A549 (cell line): ENCODE results near the gene MAGI2. TPM values are rescaled to one million over a fixed set of nuclear protein-coding genes. Genes with fewer than 3 reads are reported as not detected.
"Not testable (repeated sequence)": the region's sequence is repeated elsewhere in the genome, so short reads cannot be mapped to it uniquely, and the experiment has no call there.

Experiments
- ATAC-seq, 2 experiments: fragments of 200-7000 bp in 1 of 2; fragments of >200 bp in 1 of 2; cut with Nextera tagmentation in 1 of 2; cut with Tn5 transposase in 1 of 2; 3 replicates each; pipeline versions ENCODE4 v1.8.0 to v1.9.1; 2018 to 2020; ENCODE audit warnings: mild to moderate bottlenecking in 1 of 2, moderate library complexity in 1 of 2
- CTCF ChIA-PET: fragments of 300-600 bp; sonication (Branson Sonifier 250); formaldehyde crosslinking; extraction: SDS; loops from one replicate; lab custom pipeline; 2021; ENCODE audit warnings: antibody characterized with exemption, inconsistent platforms; lab: Yijun Ruan, JAX
- POLR2A ChIA-PET: fragments of 350-600 bp; formaldehyde crosslinking; extraction: SDS; loops from one replicate; lab custom pipeline; 2021; ENCODE audit warnings: antibody characterized with exemption, inconsistent platforms; lab: Yijun Ruan, JAX
- DNase-seq, 2 experiments: peaks; one replicate each; pipeline versions ENCODE4 v3.0.0 to v3.0.0-alpha.2; 2011 to 2016; ENCODE audit warnings: low read depth in 1 of 2, low spot score in 1 of 2
- FAIRE-seq: peaks from 2 replicates; lab custom pipeline; 2011; peaks lifted over from hg19 to GRCh38; lab: Jason Lieb, UNC
- H3K27ac ChIP-seq, 2 experiments: fragments of >200 bp; sonication (Bioruptor Twin); formaldehyde crosslinking; 3 replicates each; pipeline ENCODE4 v1.5.1; 2016 to 2017
- H3K4me1 ChIP-seq: fragments of >200 bp; sonication (Bioruptor Twin); formaldehyde crosslinking; 3 replicates; pipeline ENCODE4 v1.6.1; 2016
- H3K4me2 ChIP-seq: fragments of >200 bp; sonication (Bioruptor Twin); formaldehyde crosslinking; 3 replicates; pipeline ENCODE4 v1.6.1; 2016
- H3K4me3 ChIP-seq: fragments of >200 bp; sonication (Bioruptor Twin); formaldehyde crosslinking; 3 replicates; pipeline ENCODE4 v1.5.1; 2016
- H3K9me3 ChIP-seq: fragments of >200 bp; sonication (Bioruptor Twin); formaldehyde crosslinking; 3 replicates; pipeline ENCODE4 v1.6.1; 2016
- BCL3 ChIP-seq: fragments of >200 bp; sonication (Bioruptor Twin); formaldehyde crosslinking; IDR thresholded peaks from 3 replicates; pipeline ENCODE4 v1.6.1; 2016
- BHLHE40 ChIP-seq: IDR thresholded peaks from 2 replicates; pipeline ENCODE4 v1.6.1; 2012; ENCODE audit warnings: low read depth, low read length, inconsistent platforms
- CBX2 ChIP-seq: fragments of 200-600 bp; sonication (generic); IDR thresholded peaks from 2 replicates; pipeline ENCODE4 v1.6.1; 2016; ENCODE audit warnings: low read depth, mild to moderate bottlenecking, borderline replicate concordance
- CHD4 ChIP-seq: fragments of 200-600 bp; sonication (generic); IDR thresholded peaks from 2 replicates; pipeline ENCODE4 v1.6.1; 2016; ENCODE audit warnings: antibody characterized with exemption, mild to moderate bottlenecking, borderline replicate concordance
- CTCF ChIP-seq: fragments of >200 bp; sonication (Bioruptor Twin); formaldehyde crosslinking; IDR thresholded peaks from 3 replicates; pipeline ENCODE4 v1.5.1; 2016
- E2F6 ChIP-seq: IDR thresholded peaks from 2 replicates; pipeline ENCODE4 v1.6.1; 2012; ENCODE audit warnings: low read depth, borderline replicate concordance
- ELK1 ChIP-seq: fragments of 150-350 bp; IDR thresholded peaks from 2 replicates; pipeline ENCODE4 v1.6.1; 2014; ENCODE audit warnings: low read depth, mild to moderate bottlenecking, low read length
- EP300 ChIP-seq, 2 experiments: fragments of >200 bp; sonication (Bioruptor Twin); formaldehyde crosslinking; IDR thresholded peaks; 2 replicates in 1 of 2; 3 replicates in 1 of 2; pipeline ENCODE4 v1.6.1; 2016 to 2017
- FOXS1 ChIP-seq: fragments of 250-450 bp; sonication (Bioruptor Pico); IDR thresholded peaks from 2 replicates; pipeline ENCODE4 v1.5.0; 2020; ENCODE audit warnings: mild to moderate bottlenecking, moderate library complexity
- GATA3 ChIP-seq: IDR thresholded peaks from 2 replicates; pipeline ENCODE4 v1.6.1; 2012; ENCODE audit warnings: borderline replicate concordance
- HES2 ChIP-seq: fragments of >200 bp; sonication (Bioruptor Twin); formaldehyde crosslinking; IDR thresholded peaks from 2 replicates; pipeline ENCODE4 v1.6.1; 2016
- HOXA7 ChIP-seq: fragments of 250-450 bp; sonication (Bioruptor Pico); IDR thresholded peaks from 2 replicates; pipeline ENCODE4 v1.5.0; 2020; ENCODE audit warnings: mild to moderate bottlenecking, moderate library complexity
- HOXB13 ChIP-seq: fragments of 250-450 bp; sonication (Bioruptor Pico); IDR thresholded peaks from 2 replicates; pipeline ENCODE4 v1.5.0; 2020; ENCODE audit warnings: low read depth, mild to moderate bottlenecking, moderate library complexity
- MAFK ChIP-seq: fragments of 450-650 bp; IDR thresholded peaks from 2 replicates; pipeline ENCODE4 v1.6.1; 2014; ENCODE audit not compliant: partially characterized antibody
- MAX ChIP-seq: IDR thresholded peaks from 2 replicates; pipeline ENCODE4 v1.6.1; 2012
- NFE2L2 ChIP-seq: fragments of 150-350 bp; conservative IDR thresholded peaks from 2 replicates; pipeline ENCODE4 v1.6.1; 2014; ENCODE audit warnings: low read length
- NR3C1 ChIP-seq: fragments of >200 bp; sonication (Bioruptor Twin); formaldehyde crosslinking; IDR thresholded peaks from 3 replicates; pipeline ENCODE4 v1.6.1; 2017
- RAD21 ChIP-seq, 2 experiments: fragments of >200 bp in 1 of 2; sonication (Bioruptor Twin) in 1 of 2; formaldehyde crosslinking in 1 of 2; IDR thresholded peaks in 1 of 2; conservative IDR thresholded peaks in 1 of 2; 2 replicates in 1 of 2; 3 replicates in 1 of 2; pipeline ENCODE4 v1.6.1; 2012 to 2018; ENCODE audit warnings: inconsistent platforms in 1 of 2
- REST ChIP-seq: fragments of 200-600 bp; sonication (generic); IDR thresholded peaks from 2 replicates; pipeline ENCODE4 v1.6.1; 2016; ENCODE audit warnings: antibody characterized with exemption, mild to moderate bottlenecking, moderate library complexity
- RFX5 ChIP-seq: fragments of 450-650 bp; IDR thresholded peaks from 2 replicates; pipeline ENCODE4 v1.7.1; 2014; ENCODE audit warnings: antibody characterized with exemption, mild to moderate bottlenecking, moderate library complexity
- SMC3 ChIP-seq: fragments of >200 bp; sonication (Bioruptor Twin); formaldehyde crosslinking; IDR thresholded peaks from 3 replicates; pipeline ENCODE4 v1.6.1; 2018; ENCODE audit warnings: inconsistent platforms
- TFCP2L1 ChIP-seq: fragments of 250-450 bp; sonication (Bioruptor Pico); IDR thresholded peaks from 2 replicates; pipeline ENCODE4 v1.5.0; 2021; ENCODE audit warnings: mild to moderate bottlenecking
- TP53 ChIP-seq: fragments of 250-450 bp; sonication (Bioruptor Pico); IDR thresholded peaks from 2 replicates; pipeline ENCODE4 v1.5.0; 2021; ENCODE audit warnings: mild to moderate bottlenecking, moderate library complexity
- USF2 ChIP-seq: fragments of 450-650 bp; IDR thresholded peaks from 2 replicates; pipeline ENCODE4 v1.6.1; 2014; ENCODE audit warnings: antibody characterized with exemption
- WGBS: methylation state at CpG from one replicate; pipeline ENCODE4 v1.1.6; 2017; ENCODE audit errors: missing lambda C conversion rate; 5-methylcytosine and 5-hydroxymethylcytosine counted together
- polyA plus RNA-seq, 4 experiments: library from polyadenylated mRNA; depleted of rRNA in 3 of 4; stranded (reverse); fragments of >200 nt; fragmentation: RNase III in 1 of 4; extraction: RNeasy Plus Mini Kit Qiagen cat#74134 plus additional on column Dnase treatment in 1 of 4; gene quantifications; 2 replicates in 3 of 4; 3 replicates in 1 of 4; pipeline ENCODE4 v1.2.3, GENCODE V29; 2011 to 2017

The MAGI2 gene
- polyA plus RNA-seq, 2 of the 4 experiments (the other 2 are of a cell fraction): 0.48 to 0.81 TPM

GRCh38 chr7:78578686-78579085, 874.8 kb downstream of the MAGI2 start:
- no peak overlapping the region for H3K27ac ChIP-seq
- H3K4me2 ChIP-seq: no peak overlapping the region
- no peaks in the 10 kb centered on the region for H3K4me1 ChIP-seq
- no peak overlapping the region for H3K4me3 ChIP-seq
- ChIA-PET CTCF (interaction anchor here (1.8 kb wide), 1 partner anchor 11 kb away, joined by 4 read pairs; no protein-coding TSS in a partner anchor), POLR2A (no interaction called here)
- 4% methylated on average over 2 of the region's 2 CpGs for WGBS
- TF ChIP-seq CHD4 (no peak), MAX (no peak), ELK1 (no peak), NR3C1 (no peak), BHLHE40 (no peak), EP300 (IDR thresholded peaks at IDR 0.05) (no peak), RFX5 (no peak), NFE2L2 (no peak), GATA3 (no peak), CBX2 (no peak)
- ATAC-seq: no peak
- no peak for DNase-seq
- FAIRE-seq: no peak
- no peaks in the 10 kb centered on the region for H3K9me3 ChIP-seq

GRCh38 chr7:78577174-78577952, 876.1 kb downstream of the MAGI2 start:
- 51% methylated on average over 5 of the region's 7 CpGs for WGBS
- CTCF ChIA-PET, POLR2A ChIA-PET, H3K4me1 ChIP-seq, ATAC-seq, DNase-seq, H3K4me3 ChIP-seq, H3K27ac ChIP-seq, H3K9me3 ChIP-seq, FAIRE-seq, H3K4me2 ChIP-seq: not testable (repeated sequence)
- TF ChIP-seq MAFK: peak; percentile 39

GRCh38 chr7:78576236-78576635, 877.2 kb downstream of the MAGI2 start:
- CTCF ChIA-PET: no interaction called here
- Histone ChIP-seq H3K9me3 (no peaks in the 10 kb centered on the region), H3K4me1 (no peaks in the 10 kb centered on the region), H3K4me2 (no peak overlapping the region), H3K27ac (no peak overlapping the region), H3K4me3 (no peak overlapping the region)
- POLR2A ChIA-PET: no interaction called here
- no peak for ATAC-seq
- no peak for FAIRE-seq
- no peak for DNase-seq
- TF ChIP-seq CBX2 (no peak), BCL3 (no peak), HES2 (no peak), SMC3 (no peak), TFCP2L1 (CRISPR knock-in tag) (no peak), USF2 (no peak), FOXS1 (no peak), REST (no peak), CTCF (no peak), TP53 (CRISPR knock-in tag) (no peak), HOXA7 (CRISPR knock-in tag) (no peak), HOXB13 (CRISPR knock-in tag) (no peak), RAD21 (conservative IDR thresholded peaks at IDR 0.05 in 1 of 2, IDR thresholded peaks at IDR 0.05 in 1 of 2) (no peak), E2F6 (no peak)
